Measurements from ENCODE around the gene RALGPS1. TPM values are rescaled to one million over a fixed set of nuclear protein-coding genes. Genes with fewer than 3 reads are reported as not detected.
A peak's percentile ranks its signal among the peaks of the same experiment; 100 is the strongest.

The RALGPS1 gene
- total and polyA plus RNA-seq, 4 donors, result 34.4 to 80.9 (median 73.2) TPM

DNA sequence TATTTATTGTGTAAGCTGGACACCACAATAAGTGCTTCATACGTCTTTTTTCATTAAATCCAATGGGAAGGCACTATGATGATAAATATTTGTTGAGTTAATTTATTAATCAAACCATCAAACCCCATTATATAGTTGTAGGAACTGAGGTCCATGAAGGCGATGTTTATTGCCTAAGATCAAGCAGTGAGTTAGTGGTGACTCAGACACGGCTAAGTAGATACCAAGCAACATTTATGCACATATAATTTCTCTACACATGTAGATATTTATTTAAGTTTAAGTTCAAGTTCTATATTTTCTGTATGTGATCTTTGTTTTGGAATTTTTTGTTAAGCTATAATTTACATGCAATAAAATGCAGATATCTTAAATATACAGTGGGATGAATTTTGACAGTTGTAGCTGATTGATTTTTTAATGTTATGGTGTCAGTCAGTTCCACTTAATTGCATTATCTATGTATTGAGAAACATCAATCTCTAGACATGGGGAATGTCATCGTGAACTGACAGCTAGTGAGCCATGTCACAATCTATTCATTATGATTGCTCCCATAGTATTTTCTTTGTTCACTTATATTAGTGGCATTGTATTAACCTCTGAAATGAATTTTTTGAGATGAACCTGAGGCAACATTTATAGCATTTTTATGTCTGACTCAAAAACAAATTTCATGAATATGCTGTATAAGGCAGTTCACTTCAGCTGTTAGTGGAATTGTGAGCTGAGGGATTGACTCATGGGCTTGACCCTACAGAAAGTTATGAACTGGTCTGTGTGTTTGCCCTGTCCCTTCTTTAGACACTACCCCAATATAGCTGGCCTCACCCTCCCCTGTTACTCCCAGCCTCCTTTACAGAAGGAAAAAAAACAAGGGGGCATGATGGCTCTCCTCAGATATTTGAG is 338.1 kb downstream of the RALGPS1 start:
- DNase-seq (ENCODE audit: low read depth in 4 of 6, low spot score in 6 of 6), result no peak
- no peak overlapping the region for H3K27ac ChIP-seq (ENCODE audit: low read depth, low read length)

DNA sequence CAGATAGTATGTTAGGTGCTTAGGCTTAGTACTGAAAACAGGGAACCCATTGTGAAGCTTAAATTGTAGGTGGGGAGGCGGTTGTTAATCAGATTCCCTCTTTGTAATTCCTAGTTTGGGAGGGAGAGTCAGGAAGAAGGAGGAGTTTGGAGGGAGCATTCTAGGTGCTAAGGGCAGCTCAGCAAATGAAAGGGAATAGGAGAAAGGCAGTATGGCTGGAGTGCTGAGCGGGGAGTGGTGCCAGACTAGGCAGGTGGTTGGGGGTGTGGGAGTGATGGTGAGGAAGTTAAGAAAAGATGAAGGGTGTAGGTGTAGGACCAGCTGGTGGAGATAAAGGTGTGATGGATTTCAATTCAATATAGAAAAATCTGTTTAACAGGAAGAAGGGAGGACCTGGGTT is 338.9 kb downstream of the RALGPS1 start:
- no peaks in the 10 kb centered on the region for H3K36me3 ChIP-seq (ENCODE audit: control insufficient read depth, insufficient read depth, low read length)
- 89% methylated on average over 2 of the region's 2 CpGs for WGBS (ENCODE audit: insufficient coverage)
- no peak overlapping the region for H3K27ac ChIP-seq (ENCODE audit: low read depth, low read length)
- no peak overlapping the region for H3K4me3 ChIP-seq (ENCODE audit: low read depth, low read length)
- H3K27me3 ChIP-seq (ENCODE audit: control insufficient read depth, insufficient read depth, low read length), result no peaks in the 10 kb centered on the region
- H3K4me1 ChIP-seq (ENCODE audit: control insufficient read depth, insufficient read depth, low read length), result no peaks in the 10 kb centered on the region
- no peak for DNase-seq (ENCODE audit: low read depth in 4 of 6, low spot score in 6 of 6)
- H3K9me3 ChIP-seq (ENCODE audit: control insufficient read depth, insufficient read depth, low read length), result no peaks in the 10 kb centered on the region

More for the DNA sequence above, 338.1 kb downstream of the RALGPS1 start:
- Histone ChIP-seq H3K9me3 (ENCODE audit: control insufficient read depth, insufficient read depth, low read length) (no peaks in the 10 kb centered on the region), H3K36me3 (ENCODE audit: control insufficient read depth, insufficient read depth, low read length) (no peaks in the 10 kb centered on the region), H3K4me3 (ENCODE audit: low read depth, low read length) (no peak overlapping the region), H3K4me1 (ENCODE audit: control insufficient read depth, insufficient read depth, low read length) (no peaks in the 10 kb centered on the region), H3K27me3 (ENCODE audit: control insufficient read depth, insufficient read depth, low read length) (no peaks in the 10 kb centered on the region)
- WGBS (ENCODE audit: insufficient coverage), result no CpG with 5 or more reads among the region's 4 CpGs

DNA sequence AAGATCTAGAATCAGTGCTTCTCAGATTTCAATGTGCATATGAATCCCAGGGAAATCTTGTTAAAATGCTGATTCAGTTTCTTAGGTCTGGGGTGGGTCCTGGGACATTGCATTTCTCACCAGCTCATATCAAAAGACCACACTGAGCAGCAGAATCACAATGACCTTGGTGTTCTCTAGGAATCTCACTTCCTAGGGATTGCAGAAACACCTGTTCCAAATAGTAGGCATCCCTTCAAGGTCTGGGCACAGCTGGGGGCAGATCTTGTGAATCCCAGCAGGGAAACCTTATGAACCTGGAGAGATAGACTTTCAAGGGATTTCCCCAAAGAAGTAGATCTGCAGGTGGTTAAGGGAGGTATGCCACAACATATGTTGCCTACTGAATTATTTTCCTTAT is 341.1 kb downstream of the RALGPS1 start:
- no peaks in the 10 kb centered on the region for H3K4me1 ChIP-seq (ENCODE audit: control insufficient read depth, insufficient read depth, low read length)
- no peaks in the 10 kb centered on the region for H3K36me3 ChIP-seq (ENCODE audit: control insufficient read depth, insufficient read depth, low read length)
- no peak overlapping the region for H3K27ac ChIP-seq (ENCODE audit: low read depth, low read length)
- no peak overlapping the region for H3K4me3 ChIP-seq (ENCODE audit: low read depth, low read length)
- DNase-seq (ENCODE audit: low read depth in 4 of 6, low spot score in 6 of 6), result no peak
- no peaks in the 10 kb centered on the region for H3K9me3 ChIP-seq (ENCODE audit: control insufficient read depth, insufficient read depth, low read length)
- no peaks in the 10 kb centered on the region for H3K27me3 ChIP-seq (ENCODE audit: control insufficient read depth, insufficient read depth, low read length)

DNA sequence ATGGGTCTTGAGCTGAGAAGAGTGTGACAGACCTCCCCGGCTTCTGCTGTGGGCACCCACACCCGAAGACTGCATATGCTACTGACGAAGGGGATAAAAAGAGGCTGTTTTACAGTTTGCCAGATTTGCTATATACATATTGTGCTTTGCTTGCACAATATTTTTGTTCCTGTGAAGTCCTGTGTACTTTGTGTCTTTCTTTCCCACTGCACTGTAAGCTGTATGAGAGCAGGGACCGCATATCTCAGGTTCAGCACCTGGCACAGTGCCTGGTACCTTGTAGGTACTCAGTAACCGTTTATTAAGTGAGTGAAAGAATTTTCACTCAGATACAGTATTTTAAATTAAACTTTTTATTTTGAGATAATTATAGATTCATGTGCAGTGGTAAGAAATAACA is 341.7 kb downstream of the RALGPS1 start:
- Histone ChIP-seq H3K9me3 (ENCODE audit: control insufficient read depth, insufficient read depth, low read length) (no peaks in the 10 kb centered on the region), H3K4me3 (ENCODE audit: low read depth, low read length) (no peak overlapping the region), H3K27ac (ENCODE audit: low read depth, low read length) (no peak overlapping the region), H3K36me3 (ENCODE audit: control insufficient read depth, insufficient read depth, low read length) (no peaks in the 10 kb centered on the region), H3K4me1 (ENCODE audit: control insufficient read depth, insufficient read depth, low read length) (no peaks in the 10 kb centered on the region), H3K27me3 (ENCODE audit: control insufficient read depth, insufficient read depth, low read length) (no peaks in the 10 kb centered on the region)
- DNase-seq (ENCODE audit: low read depth in 4 of 6, low spot score in 6 of 6), result no peak
- 94% methylated on average over 3 of the region's 5 CpGs for WGBS (ENCODE audit: insufficient coverage)

DNA sequence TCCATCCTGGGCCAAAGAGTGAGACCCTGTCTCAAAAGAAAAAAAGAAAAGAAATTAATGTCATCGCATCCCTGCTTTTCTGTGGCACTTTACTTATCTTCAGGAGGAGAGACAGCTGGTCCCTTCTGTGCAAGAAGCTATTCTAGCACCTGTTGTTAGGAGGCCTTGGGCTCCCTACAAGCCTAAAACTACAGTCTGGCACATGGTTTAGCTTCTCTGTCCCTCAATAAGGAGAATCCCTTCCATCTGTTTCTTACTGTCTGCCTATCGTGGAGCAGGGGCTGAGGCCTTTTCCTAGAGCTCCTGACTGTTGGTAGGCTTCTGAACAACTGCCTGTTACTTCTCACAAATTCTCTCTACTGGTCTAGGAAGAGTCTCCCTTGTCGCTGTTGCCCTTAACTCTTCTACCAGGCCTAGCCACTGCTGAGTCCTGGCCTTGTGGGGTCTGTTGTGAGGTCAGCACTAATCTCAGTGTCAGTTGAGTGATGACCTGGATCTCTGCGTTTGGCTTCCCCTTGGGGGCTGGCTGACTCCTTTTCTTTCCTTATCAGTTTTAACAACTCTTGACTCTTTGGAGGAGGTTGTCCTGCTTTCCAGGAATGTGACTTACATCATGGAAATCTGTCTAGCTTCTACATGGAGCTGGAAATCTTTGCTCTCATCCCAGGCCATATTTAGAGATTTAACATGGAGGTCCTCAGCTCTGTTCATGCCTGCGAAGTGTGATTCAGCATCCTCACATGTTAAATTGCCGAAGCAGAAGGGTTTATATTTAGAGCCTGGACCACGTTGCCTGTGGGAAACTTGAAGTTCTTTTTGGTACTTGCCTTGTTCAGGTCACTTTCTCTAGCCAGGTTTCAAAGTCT is 344.3 kb downstream of the RALGPS1 start:
- DNase-seq (ENCODE audit: low read depth in 4 of 6, low spot score in 6 of 6), result no peak
- Histone ChIP-seq H3K9me3 (ENCODE audit: control insufficient read depth, insufficient read depth, low read length) (no peaks in the 10 kb centered on the region), H3K27me3 (ENCODE audit: control insufficient read depth, insufficient read depth, low read length) (no peaks in the 10 kb centered on the region), H3K4me3 (ENCODE audit: low read depth, low read length) (no peak overlapping the region), H3K27ac (ENCODE audit: low read depth, low read length) (no peak overlapping the region), H3K36me3 (ENCODE audit: control insufficient read depth, insufficient read depth, low read length) (no peaks in the 10 kb centered on the region), H3K4me1 (ENCODE audit: control insufficient read depth, insufficient read depth, low read length) (peaks cover 14% of the 10 kb centered on the region)
- WGBS (ENCODE audit: insufficient coverage), result 92% methylated on average over 5 of the region's 7 CpGs

DNA sequence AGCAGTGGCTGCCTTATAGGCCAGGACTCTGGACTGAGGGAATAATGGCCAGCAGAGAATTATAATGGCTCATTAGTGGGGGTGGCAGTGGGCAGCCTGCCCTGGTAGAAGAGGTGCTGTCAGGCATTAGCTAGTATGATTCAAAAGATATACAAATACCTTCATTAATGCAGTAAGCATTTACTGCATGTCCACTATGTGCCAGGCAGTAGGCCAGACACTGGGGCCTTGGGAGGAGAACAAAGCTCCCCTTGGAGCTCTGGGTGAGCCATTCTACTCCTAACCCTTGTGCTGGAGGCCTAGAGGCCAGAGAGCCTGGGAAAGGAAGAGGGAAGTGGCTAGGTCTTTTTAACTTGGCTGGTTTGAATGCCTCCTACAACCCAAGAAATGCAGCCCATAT is 348.0 kb downstream of the RALGPS1 start:
- no peaks in the 10 kb centered on the region for H3K9me3 ChIP-seq (ENCODE audit: control insufficient read depth, insufficient read depth, low read length)
- H3K36me3 ChIP-seq (ENCODE audit: control insufficient read depth, insufficient read depth, low read length), result no peaks in the 10 kb centered on the region
- H3K27me3 ChIP-seq (ENCODE audit: control insufficient read depth, insufficient read depth, low read length), result no peaks in the 10 kb centered on the region
- peak overlapping the region; percentile 75 for H3K27ac ChIP-seq (ENCODE audit: low read depth, low read length)
- H3K4me1 ChIP-seq (ENCODE audit: control insufficient read depth, insufficient read depth, low read length), result peaks cover 18% of the 10 kb centered on the region
- peak in 2 of 6 donors; percentile 6 to 72 for DNase-seq (ENCODE audit: low read depth in 4 of 6, low spot score in 6 of 6)
- H3K4me3 ChIP-seq (ENCODE audit: low read depth, low read length), result no peak overlapping the region

DNA sequence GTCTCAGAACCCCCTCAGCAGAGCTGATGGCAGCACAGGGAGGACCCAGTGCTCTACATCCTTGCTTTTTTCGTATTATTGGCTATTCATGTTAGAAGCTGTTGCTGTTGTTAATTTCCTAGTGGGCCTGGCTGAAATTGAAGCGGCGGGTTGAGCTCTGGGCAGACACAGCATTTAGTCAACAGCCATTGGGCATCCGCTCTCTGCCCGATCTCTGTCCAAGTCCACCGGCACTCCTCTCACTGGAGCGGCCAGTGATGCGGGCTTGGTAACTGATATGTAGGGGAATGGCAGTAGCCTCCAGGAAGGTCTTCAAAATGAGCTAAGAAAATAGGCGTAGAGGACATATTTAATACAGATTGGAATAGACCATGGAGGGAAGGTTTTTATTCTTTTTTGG is 348.7 kb downstream of the RALGPS1 start:
- Histone ChIP-seq H3K4me1 (ENCODE audit: control insufficient read depth, insufficient read depth, low read length) (peaks cover 18% of the 10 kb centered on the region), H3K27me3 (ENCODE audit: control insufficient read depth, insufficient read depth, low read length) (no peaks in the 10 kb centered on the region), H3K36me3 (ENCODE audit: control insufficient read depth, insufficient read depth, low read length) (no peaks in the 10 kb centered on the region), H3K9me3 (ENCODE audit: control insufficient read depth, insufficient read depth, low read length) (no peaks in the 10 kb centered on the region), H3K4me3 (ENCODE audit: low read depth, low read length) (no peak overlapping the region), H3K27ac (ENCODE audit: low read depth, low read length) (peak overlapping the region; percentile 75)
- WGBS (ENCODE audit: insufficient coverage), result 40% methylated on average over 1 of the region's 9 CpGs
- DNase-seq (ENCODE audit: low read depth in 4 of 6, low spot score in 6 of 6), result peak in 2 of 6 donors; percentile 49 to 71

DNA sequence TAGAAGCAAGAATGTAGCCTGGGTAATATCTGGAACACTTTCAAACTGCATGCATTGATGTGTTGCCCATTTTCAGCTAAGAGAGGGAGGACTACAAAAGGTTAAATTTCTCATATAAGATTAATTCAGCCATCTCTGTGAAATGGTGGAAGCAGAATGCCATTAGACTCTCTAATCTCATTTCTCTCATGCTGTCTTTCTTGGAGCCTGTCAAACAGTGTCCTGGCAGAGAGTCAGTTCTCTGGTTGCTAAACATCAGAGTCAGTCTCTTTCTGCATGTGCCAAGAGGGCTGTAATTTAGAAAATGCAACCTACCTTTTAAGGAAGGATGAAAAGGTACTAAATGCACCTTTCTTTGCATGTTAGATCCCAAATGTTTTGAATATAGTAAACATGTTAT is 349.1 kb downstream of the RALGPS1 start:
- Histone ChIP-seq H3K4me3 (ENCODE audit: low read depth, low read length) (no peak overlapping the region), H3K9me3 (ENCODE audit: control insufficient read depth, insufficient read depth, low read length) (no peaks in the 10 kb centered on the region)

DNA sequence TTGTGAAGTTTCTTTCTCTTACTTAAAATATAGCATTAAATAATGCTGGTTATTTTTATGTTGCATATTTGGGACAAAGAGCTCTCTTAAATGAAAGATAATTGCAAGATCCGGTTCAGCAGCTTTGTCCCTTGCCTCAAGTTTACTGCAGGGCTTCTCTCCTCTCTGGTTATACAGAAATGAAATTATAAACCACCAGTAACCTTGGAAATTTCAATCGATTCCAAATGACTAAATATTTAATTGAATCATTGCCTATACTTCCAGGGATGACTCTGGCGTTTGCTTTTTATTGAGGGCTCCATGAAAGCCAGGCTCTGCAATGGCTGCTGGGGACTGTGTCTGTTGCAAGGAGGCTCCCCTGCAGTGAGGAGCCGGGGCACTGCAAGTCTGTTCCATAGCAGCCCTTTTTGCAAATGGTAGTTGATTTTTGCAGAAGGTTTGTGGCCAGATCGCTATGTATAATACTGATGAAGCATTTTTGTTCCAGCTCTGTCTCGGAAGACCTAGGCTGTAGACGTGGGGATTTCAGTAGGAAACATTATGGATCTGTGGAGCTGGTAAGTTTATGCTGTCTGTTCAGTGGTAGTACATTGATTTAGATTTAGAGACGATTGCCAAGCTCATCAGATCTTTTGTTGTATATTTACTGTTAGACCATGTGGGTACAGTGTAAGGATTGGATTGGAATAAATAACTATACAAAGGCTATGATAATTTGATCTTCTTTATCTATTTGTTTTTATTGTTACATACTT is 350.1 kb downstream of the RALGPS1 start, which contains the start of gene GARNL3:
Gene GARNL3 (plus strand): TSS at position 313 of the 758 bp plus-strand sequence. CDS start 104 bp downstream, at position 417.
- no peaks in the 10 kb centered on the region for H3K9me3 ChIP-seq (ENCODE audit: control insufficient read depth, insufficient read depth, low read length)
- no peaks in the 10 kb centered on the region for H3K36me3 ChIP-seq (ENCODE audit: control insufficient read depth, insufficient read depth, low read length)
- WGBS (ENCODE audit: insufficient coverage), result 18% methylated on average over 5 of the region's 8 CpGs
- no peaks in the 10 kb centered on the region for H3K27me3 ChIP-seq (ENCODE audit: control insufficient read depth, insufficient read depth, low read length)
- H3K4me1 ChIP-seq (ENCODE audit: control insufficient read depth, insufficient read depth, low read length), result peaks cover 18% of the 10 kb centered on the region
- H3K27ac ChIP-seq (ENCODE audit: low read depth, low read length), result peak within 1 kb of the TSS; percentile 75
- peak in 4 of 6 donors; percentile 24 to 90 (median 60) for DNase-seq (ENCODE audit: low read depth in 4 of 6, low spot score in 6 of 6)
- H3K4me3 ChIP-seq (ENCODE audit: low read depth, low read length), result peak within 1 kb of the TSS; percentile 13

More for the DNA sequence above, 349.1 kb downstream of the RALGPS1 start:
- peak overlapping the region; percentile 75 for H3K27ac ChIP-seq (ENCODE audit: low read depth, low read length)
- H3K4me1 ChIP-seq (ENCODE audit: control insufficient read depth, insufficient read depth, low read length), result peaks cover 18% of the 10 kb centered on the region
- H3K36me3 ChIP-seq (ENCODE audit: control insufficient read depth, insufficient read depth, low read length), result no peaks in the 10 kb centered on the region
- peak in 4 of 6 donors; percentile 29 to 92 (median 70) for DNase-seq (ENCODE audit: low read depth in 4 of 6, low spot score in 6 of 6)
- H3K27me3 ChIP-seq (ENCODE audit: control insufficient read depth, insufficient read depth, low read length), result no peaks in the 10 kb centered on the region

All from spinal cord (tissue), 10 donors.